DND-41 (cell line): ENCODE data around the gene SELENON.

Experiments used
- EZH2 ChIP-seq: IDR thresholded peaks from 3 replicates; pipeline ENCODE4 v1.6.1; 2012; ENCODE audit warnings: borderline replicate concordance, low read depth, mild to moderate bottlenecking, moderate library complexity, low read length, inconsistent platforms; ENCODE audit not compliant: severe bottlenecking
- TF ChIP-seq, protein P1 (sequence below): IDR thresholded peaks from 2 replicates; pipeline ENCODE4 v1.5.1; 2012; ENCODE audit warnings: borderline replicate concordance, low read length, moderate library complexity, mild to moderate bottlenecking; ENCODE audit not compliant: poor library complexity, severe bottlenecking; ENCODE audit errors: extremely low read depth

DNA sequence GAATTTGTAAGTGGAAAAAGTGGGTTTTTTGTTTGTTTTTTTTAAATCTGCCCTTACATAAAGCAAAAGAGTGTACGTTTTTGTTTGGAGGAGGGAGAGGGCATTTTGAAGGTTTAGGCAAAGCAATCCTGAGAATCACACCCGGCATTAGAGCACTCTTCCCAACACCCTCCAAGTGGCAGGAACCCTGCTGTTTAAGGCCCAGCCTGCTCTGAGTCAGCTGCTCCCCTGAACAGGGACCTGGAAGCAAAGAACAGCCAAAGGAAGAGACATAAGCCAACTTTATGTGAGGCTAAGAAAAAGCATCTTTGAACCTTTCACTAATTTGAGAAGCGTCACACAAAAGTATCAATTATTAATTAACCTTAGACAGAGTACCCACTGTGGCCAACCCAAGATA lies 36.7 kb downstream of the SELENON start:
- TF ChIP-seq EZH2 = no peak
- TF ChIP-seq, protein P1, sequence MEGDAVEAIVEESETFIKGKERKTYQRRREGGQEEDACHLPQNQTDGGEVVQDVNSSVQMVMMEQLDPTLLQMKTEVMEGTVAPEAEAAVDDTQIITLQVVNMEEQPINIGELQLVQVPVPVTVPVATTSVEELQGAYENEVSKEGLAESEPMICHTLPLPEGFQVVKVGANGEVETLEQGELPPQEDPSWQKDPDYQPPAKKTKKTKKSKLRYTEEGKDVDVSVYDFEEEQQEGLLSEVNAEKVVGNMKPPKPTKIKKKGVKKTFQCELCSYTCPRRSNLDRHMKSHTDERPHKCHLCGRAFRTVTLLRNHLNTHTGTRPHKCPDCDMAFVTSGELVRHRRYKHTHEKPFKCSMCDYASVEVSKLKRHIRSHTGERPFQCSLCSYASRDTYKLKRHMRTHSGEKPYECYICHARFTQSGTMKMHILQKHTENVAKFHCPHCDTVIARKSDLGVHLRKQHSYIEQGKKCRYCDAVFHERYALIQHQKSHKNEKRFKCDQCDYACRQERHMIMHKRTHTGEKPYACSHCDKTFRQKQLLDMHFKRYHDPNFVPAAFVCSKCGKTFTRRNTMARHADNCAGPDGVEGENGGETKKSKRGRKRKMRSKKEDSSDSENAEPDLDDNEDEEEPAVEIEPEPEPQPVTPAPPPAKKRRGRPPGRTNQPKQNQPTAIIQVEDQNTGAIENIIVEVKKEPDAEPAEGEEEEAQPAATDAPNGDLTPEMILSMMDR = no peak
